Measurements from ENCODE around the gene GALNT18. TPM values are rescaled to one million over a fixed set of nuclear protein-coding genes. Genes with fewer than 3 reads are reported as not detected.

Gene GALNT18
- total RNA-seq, 1 donor from 2014 or later, result 2.1 TPM

GRCh38 chr11:11640152-11640551 lies 18.3 kb upstream of the GALNT18 start:
- no peak for TF ChIP-seq CTCF (IDR thresholded peaks at IDR 0.05; ENCODE audit: unreplicated experiment)
- Mint-ChIP-seq H3K4me3 (ENCODE audit: low read depth) (no peak overlapping the region), H3K27ac (no peak overlapping the region), H3K9me3 (ENCODE audit: low read depth) (no peaks in the 10 kb centered on the region), H3K27me3 (peaks cover 5% of the 10 kb centered on the region), H3K4me1 (ENCODE audit: low read depth) (no peaks in the 10 kb centered on the region), H3K36me3 (ENCODE audit: insufficient read depth) (no peaks in the 10 kb centered on the region)
- DNase-seq (ENCODE audit: low spot score, unreplicated experiment), result no peak

- DNase-seq (ENCODE audit: low spot score, unreplicated experiment), result no peak
- H3K36me3 Mint-ChIP-seq (ENCODE audit: insufficient read depth), result no peaks in the 10 kb centered on the region
- H3K27me3 Mint-ChIP-seq, result peaks cover 5% of the 10 kb centered on the region
- no peaks in the 10 kb centered on the region for H3K4me1 Mint-ChIP-seq (ENCODE audit: low read depth)
- no peaks in the 10 kb centered on the region for H3K9me3 Mint-ChIP-seq (ENCODE audit: low read depth)
- H3K4me3 Mint-ChIP-seq (ENCODE audit: low read depth), result no peak overlapping the region
- no peak for TF ChIP-seq CTCF (IDR thresholded peaks at IDR 0.05; ENCODE audit: unreplicated experiment)
- H3K27ac Mint-ChIP-seq, result no peak overlapping the region
Measured at GRCh38 chr11:11636671-11637070, 14.9 kb upstream of the GALNT18 start.

GRCh38 chr11:11635443-11635842 lies 13.6 kb upstream of the GALNT18 start:
- Mint-ChIP-seq H3K9me3 (ENCODE audit: low read depth) (no peaks in the 10 kb centered on the region), H3K4me1 (ENCODE audit: low read depth) (no peaks in the 10 kb centered on the region), H3K27me3 (peaks cover 8% of the 10 kb centered on the region), H3K4me3 (ENCODE audit: low read depth) (no peak overlapping the region), H3K27ac (no peak overlapping the region), H3K36me3 (ENCODE audit: insufficient read depth) (no peaks in the 10 kb centered on the region)
- TF ChIP-seq CTCF (IDR thresholded peaks at IDR 0.05; ENCODE audit: unreplicated experiment), result no peak
- DNase-seq (ENCODE audit: low spot score, unreplicated experiment), result no peak

DNA sequence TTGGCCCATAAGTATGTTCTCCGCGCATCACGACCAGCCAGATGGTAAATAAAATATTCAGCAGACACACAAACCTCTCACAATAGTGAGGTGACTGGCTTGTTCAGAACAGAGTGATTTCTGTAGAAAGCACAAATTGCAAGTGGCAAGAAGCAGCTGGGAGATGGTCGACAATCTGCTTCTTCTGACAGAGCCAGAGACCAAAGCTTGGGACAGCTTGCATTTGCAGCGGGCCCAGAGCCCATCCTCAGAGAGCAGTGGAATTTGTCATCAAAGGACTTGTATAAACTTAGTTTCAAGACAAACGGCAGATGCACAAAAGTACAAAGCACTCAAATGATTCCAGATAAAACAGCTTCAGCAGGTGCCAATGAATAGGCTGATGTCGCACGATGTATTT lies 7.6 kb upstream of the GALNT18 start:
- Mint-ChIP-seq H3K27ac (no peak overlapping the region), H3K4me3 (ENCODE audit: low read depth) (no peak overlapping the region), H3K9me3 (ENCODE audit: low read depth) (no peaks in the 10 kb centered on the region), H3K36me3 (ENCODE audit: insufficient read depth) (no peaks in the 10 kb centered on the region), H3K4me1 (ENCODE audit: low read depth) (no peaks in the 10 kb centered on the region), H3K27me3 (peaks cover 29% of the 10 kb centered on the region)
- TF ChIP-seq CTCF (IDR thresholded peaks at IDR 0.05; ENCODE audit: unreplicated experiment), result no peak
- DNase-seq (ENCODE audit: low spot score, unreplicated experiment), result no peak

GRCh38 chr11:11628651-11629050 lies 6.8 kb upstream of the GALNT18 start:
- Mint-ChIP-seq H3K4me1 (ENCODE audit: low read depth) (no peaks in the 10 kb centered on the region), H3K4me3 (ENCODE audit: low read depth) (no peak overlapping the region), H3K27ac (no peak overlapping the region), H3K36me3 (ENCODE audit: insufficient read depth) (no peaks in the 10 kb centered on the region), H3K27me3 (peaks cover 35% of the 10 kb centered on the region), H3K9me3 (ENCODE audit: low read depth) (no peaks in the 10 kb centered on the region)
- DNase-seq (ENCODE audit: low spot score, unreplicated experiment), result no peak
- TF ChIP-seq CTCF (IDR thresholded peaks at IDR 0.05; ENCODE audit: unreplicated experiment), result no peak

Measured in progenitor cell of endocrine pancreas (in vitro differentiated cells).